GM18909 (cell line): Measurements from ENCODE around the gene GJA5.
"Not testable (repeated sequence)": the region's sequence is repeated elsewhere in the genome, so short reads cannot be mapped to it uniquely, and the experiment has no call there.

Experiments used
- ATAC-seq: cut with Tn5 transposase; IDR thresholded peaks from one replicate; pipeline ENCODE4 v1.9.1; 2021; ENCODE audit warnings: mild to moderate bottlenecking; ENCODE audit not compliant: unreplicated experiment, poor library complexity

The GJA5 gene

GRCh38 chr1:147735423-147735822 is 25.0 kb downstream of the GJA5 start:
- no peak for ATAC-seq

- not testable (repeated sequence) for ATAC-seq
Measured at GRCh38 chr1:147734291-147734841, 26.0 kb downstream of the GJA5 start.

- no peak for ATAC-seq
Measured at GRCh38 chr1:147729315-147729714, 31.1 kb downstream of the GJA5 start.

GRCh38 chr1:147726168-147726567 is 34.2 kb downstream of the GJA5 start:
- ATAC-seq: no peak

- no peak for ATAC-seq
Measured at GRCh38 chr1:147725685-147726084, 34.7 kb downstream of the GJA5 start.

- ATAC-seq: no peak
Measured at GRCh38 chr1:147723691-147724323, 36.6 kb downstream of the GJA5 start.

- ATAC-seq: no peak
Measured at GRCh38 chr1:147722124-147722523, 38.3 kb downstream of the GJA5 start.

GRCh38 chr1:147721716-147722115 is 38.7 kb downstream of the GJA5 start:
- ATAC-seq: no peak

GRCh38 chr1:147720557-147720956 is 39.8 kb downstream of the GJA5 start:
- ATAC-seq: no peak

GRCh38 chr1:147719711-147720225 is 40.6 kb downstream of the GJA5 start:
- ATAC-seq: no peak

- no peak for ATAC-seq
Measured at GRCh38 chr1:147719029-147719698, 41.2 kb downstream of the GJA5 start.

- ATAC-seq: no peak
Measured at GRCh38 chr1:147717706-147718097, 42.7 kb downstream of the GJA5 start.

GRCh38 chr1:147717051-147717705 is 43.2 kb downstream of the GJA5 start:
- no peak for ATAC-seq

GRCh38 chr1:147712605-147713004 is 47.8 kb downstream of the GJA5 start:
- no peak for ATAC-seq
